SU-DHL-6 (cell line): ENCODE data around the gene CBL.

Experiments
- CTCF ChIP-seq: fragments of 200-600 bp; sonication (generic); IDR thresholded peaks from one replicate; pipeline ENCODE4 v1.5.1; 2017; ENCODE audit warnings: antibody characterized with exemption, mild to moderate bottlenecking, low read length, moderate library complexity; ENCODE audit not compliant: insufficient read depth, poor library complexity, severe bottlenecking
- EZH2phosphoT487 ChIP-seq: fragments of 200-600 bp; sonication (generic), shearing (Covaris generic); conservative IDR thresholded peaks from 2 replicates; pipeline ENCODE4 v1.6.1; 2018; ENCODE audit warnings: mild to moderate bottlenecking, antibody characterized with exemption, low read length, moderate library complexity, mixed read lengths

DNA sequence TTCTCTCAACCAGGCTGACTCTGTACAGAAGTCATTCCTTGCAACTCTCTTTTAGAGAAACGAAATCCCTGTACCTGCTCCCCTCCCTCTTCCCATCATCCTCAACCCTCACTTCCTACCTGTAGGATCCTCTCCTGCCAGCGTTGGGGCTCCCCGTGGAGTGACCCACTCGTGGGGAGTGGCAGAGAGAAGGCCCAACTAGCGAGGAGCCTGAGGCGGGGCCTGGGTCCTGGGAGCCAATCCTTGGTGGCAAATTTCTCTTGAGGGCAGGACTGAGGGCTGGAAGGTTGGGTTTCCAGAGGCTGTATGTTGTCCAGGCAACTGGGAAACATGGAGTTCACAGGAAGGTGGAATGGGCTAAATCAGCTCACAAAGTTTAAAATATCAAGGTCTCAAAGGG is 10.5 kb upstream of the CBL start:
- no peak for TF ChIP-seq EZH2phosphoT487
- TF ChIP-seq CTCF = no peak
